Measurements from ENCODE around the gene NUDT21.
A peak's percentile ranks its signal among the peaks of the same experiment; 100 is the strongest.
"Not testable (repeated sequence)": the region's sequence is repeated elsewhere in the genome, so short reads cannot be mapped to it uniquely, and the experiment has no call there.

Gene NUDT21

GRCh38 chr16:56450986-56451752 is at the start of gene NUDT21, which contains the start of gene OGFOD1:
Gene NUDT21, minus strand, starts transcription at chr16:56451332. Its CDS starts 130 bp downstream, at chr16:56451202.
Gene OGFOD1, plus strand, starts transcription at chr16:56451554. Its CDS starts 59 bp downstream, at chr16:56451613.
- peak; percentile 81 for DNase-seq (ENCODE audit: low read depth)

- no peak for DNase-seq (ENCODE audit: low read depth)
These were observed 42.7 kb upstream of the NUDT21 start for GRCh38 chr16:56493815-56494214.

- no peak for DNase-seq (ENCODE audit: low read depth)
These were observed 42.0 kb upstream of the NUDT21 start for GRCh38 chr16:56493126-56493525.

- DNase-seq (ENCODE audit: low read depth) = no peak
These were observed 40.6 kb upstream of the NUDT21 start for GRCh38 chr16:56491657-56492261.

GRCh38 chr16:56488868-56489267 is 37.7 kb upstream of the NUDT21 start:
- DNase-seq (ENCODE audit: low read depth) = not testable (repeated sequence)

- no peak for DNase-seq (ENCODE audit: low read depth)
These were observed 36.9 kb upstream of the NUDT21 start for GRCh38 chr16:56488035-56488434.

- no peak for DNase-seq (ENCODE audit: low read depth)
These were observed 32.3 kb upstream of the NUDT21 start for GRCh38 chr16:56483394-56483793.

- no peak for DNase-seq (ENCODE audit: low read depth)
These were observed 31.6 kb upstream of the NUDT21 start for GRCh38 chr16:56482683-56483236.

GRCh38 chr16:56481468-56482122 is 30.5 kb upstream of the NUDT21 start:
- DNase-seq (ENCODE audit: low read depth) = no peak

- no peak for DNase-seq (ENCODE audit: low read depth)
These were observed 29.8 kb upstream of the NUDT21 start for GRCh38 chr16:56480776-56481467.

GRCh38 chr16:56479469-56479868 is 28.3 kb upstream of the NUDT21 start:
- DNase-seq (ENCODE audit: low read depth) = no peak

GRCh38 chr16:56478281-56479049 is 27.3 kb upstream of the NUDT21 start:
- DNase-seq (ENCODE audit: low read depth) = no peak

GRCh38 chr16:56477096-56477878 is 26.2 kb upstream of the NUDT21 start:
- DNase-seq (ENCODE audit: low read depth) = no peak

- DNase-seq (ENCODE audit: low read depth) = no peak
These were observed 24.1 kb upstream of the NUDT21 start for GRCh38 chr16:56475201-56475600.

- no peak for DNase-seq (ENCODE audit: low read depth)
These were observed 19.5 kb upstream of the NUDT21 start for GRCh38 chr16:56470666-56471065.

- no peak for DNase-seq (ENCODE audit: low read depth)
These were observed 19.1 kb upstream of the NUDT21 start for GRCh38 chr16:56470232-56470631.

GRCh38 chr16:56469748-56470147 is 18.6 kb upstream of the NUDT21 start:
- no peak for DNase-seq (ENCODE audit: low read depth)

GRCh38 chr16:56468800-56469199 is 17.7 kb upstream of the NUDT21 start:
- no peak for DNase-seq (ENCODE audit: low read depth)

GRCh38 chr16:56466344-56466743 is 15.2 kb upstream of the NUDT21 start:
- no peak for DNase-seq (ENCODE audit: low read depth)

- DNase-seq (ENCODE audit: low read depth) = no peak
These were observed 12.0 kb upstream of the NUDT21 start for GRCh38 chr16:56463153-56463552.

Measured in stimulated activated CD8-positive, alpha-beta memory T cell treated with anti-CD3 and anti-CD28 coated beads, Interleukin-4, amount 100 ng/mL, for 24 hours (primary cell).